GM19099 (cell line): ENCODE data around the gene TNFRSF6B.

Experiments used
- POLR2A ChIP-seq: IDR thresholded peaks from 3 replicates; pipeline ENCODE4 v1.6.1; 2011; ENCODE audit warnings: low read depth; ENCODE audit not compliant: insufficient read length; ENCODE audit errors: extremely low read depth

Gene TNFRSF6B

DNA sequence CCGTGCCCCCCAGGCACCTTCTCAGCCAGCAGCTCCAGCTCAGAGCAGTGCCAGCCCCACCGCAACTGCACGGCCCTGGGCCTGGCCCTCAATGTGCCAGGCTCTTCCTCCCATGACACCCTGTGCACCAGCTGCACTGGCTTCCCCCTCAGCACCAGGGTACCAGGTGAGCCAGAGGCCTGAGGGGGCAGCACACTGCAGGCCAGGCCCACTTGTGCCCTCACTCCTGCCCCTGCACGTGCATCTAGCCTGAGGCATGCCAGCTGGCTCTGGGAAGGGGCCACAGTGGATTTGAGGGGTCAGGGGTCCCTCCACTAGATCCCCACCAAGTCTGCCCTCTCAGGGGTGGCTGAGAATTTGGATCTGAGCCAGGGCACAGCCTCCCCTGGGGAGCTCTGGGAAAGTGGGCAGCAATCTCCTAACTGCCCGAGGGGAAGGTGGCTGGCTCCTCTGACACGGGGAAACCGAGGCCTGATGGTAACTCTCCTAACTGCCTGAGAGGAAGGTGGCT is 960 bp downstream of the TNFRSF6B start:
- no peak for TF ChIP-seq POLR2A

DNA sequence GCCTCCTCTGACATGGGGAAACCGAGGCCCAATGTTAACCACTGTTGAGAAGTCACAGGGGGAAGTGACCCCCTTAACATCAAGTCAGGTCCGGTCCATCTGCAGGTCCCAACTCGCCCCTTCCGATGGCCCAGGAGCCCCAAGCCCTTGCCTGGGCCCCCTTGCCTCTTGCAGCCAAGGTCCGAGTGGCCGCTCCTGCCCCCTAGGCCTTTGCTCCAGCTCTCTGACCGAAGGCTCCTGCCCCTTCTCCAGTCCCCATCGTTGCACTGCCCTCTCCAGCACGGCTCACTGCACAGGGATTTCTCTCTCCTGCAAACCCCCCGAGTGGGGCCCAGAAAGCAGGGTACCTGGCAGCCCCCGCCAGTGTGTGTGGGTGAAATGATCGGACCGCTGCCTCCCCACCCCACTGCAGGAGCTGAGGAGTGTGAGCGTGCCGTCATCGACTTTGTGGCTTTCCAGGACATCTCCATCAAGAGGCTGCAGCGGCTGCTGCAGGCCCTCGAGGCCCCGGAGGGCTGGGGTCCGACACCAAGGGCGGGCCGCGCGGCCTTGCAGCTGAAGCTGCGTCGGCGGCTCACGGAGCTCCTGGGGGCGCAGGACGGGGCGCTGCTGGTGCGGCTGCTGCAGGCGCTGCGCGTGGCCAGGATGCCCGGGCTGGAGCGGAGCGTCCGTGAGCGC is 1.6 kb downstream of the TNFRSF6B start:
- peak; percentile 22 for TF ChIP-seq POLR2A

DNA sequence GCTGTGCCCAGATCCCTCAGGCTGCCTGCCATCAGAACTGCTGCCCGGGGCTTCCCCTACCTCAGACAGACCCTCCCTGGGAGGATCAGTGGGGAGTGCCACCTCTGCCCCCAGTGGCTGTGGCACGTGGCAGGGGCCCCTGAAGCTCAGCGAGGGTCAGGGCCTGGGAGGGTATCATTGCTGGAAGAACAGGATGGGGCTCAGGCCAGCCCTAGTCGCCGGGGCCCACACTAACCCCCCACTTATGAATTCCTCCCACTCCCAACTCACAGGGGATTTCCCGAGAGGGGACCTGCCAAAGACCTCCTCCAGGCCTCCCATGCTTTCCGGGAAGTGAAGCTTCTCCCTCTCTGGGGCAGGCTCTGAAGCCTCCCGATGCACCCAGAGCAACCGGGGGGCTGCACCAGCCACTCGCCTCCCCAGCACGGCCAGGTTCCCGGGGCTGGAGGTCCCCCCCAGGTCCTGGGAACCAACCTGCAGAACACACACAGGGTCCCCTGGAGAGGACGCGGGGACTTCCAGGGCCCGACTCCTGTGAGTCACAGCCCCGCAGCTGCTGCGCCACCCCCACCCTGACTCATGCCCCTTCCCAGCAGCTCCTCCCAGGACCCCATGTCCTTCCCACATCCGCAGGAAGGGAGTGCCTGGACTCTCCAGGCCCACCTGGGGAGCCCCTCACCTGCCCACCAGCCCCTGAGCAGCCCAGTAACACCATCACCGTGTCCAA is 2.5 kb downstream of the TNFRSF6B start:
- no peak for TF ChIP-seq POLR2A

DNA sequence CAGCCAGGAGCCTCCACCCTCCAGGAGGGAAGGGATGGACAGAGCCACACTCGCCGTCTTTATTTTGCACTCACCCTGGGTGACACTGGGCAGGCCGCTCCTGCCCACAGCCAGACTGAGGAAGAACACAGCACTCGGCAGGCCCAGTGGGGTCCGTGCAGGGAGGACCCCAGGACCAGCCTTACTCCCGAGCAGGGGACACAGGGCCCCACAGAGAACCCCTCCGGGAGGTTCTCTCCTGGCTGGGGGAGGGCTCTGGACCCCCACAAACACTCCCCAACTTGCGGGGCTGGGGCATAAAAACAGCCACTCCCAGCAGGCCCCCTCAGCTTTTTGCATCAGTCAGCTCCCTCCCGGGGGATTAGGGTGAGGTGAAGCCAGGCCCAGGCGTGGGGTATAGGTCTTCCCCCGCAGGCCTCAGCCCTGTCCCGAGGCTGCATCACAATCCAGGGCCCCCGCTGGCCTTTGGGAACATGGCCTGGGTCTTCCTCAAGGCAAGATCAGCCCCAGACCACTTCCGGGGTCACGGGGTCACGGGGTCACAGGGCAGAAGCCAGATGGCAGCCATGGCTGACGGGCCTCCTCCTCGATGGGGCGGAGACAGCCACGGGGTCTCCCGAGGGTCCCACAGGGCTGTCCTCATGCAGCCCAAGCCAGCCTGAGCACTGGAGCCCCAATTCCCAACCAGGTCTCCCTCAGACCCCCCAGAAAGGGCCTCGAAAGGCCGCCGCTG is 3.2 kb downstream of the TNFRSF6B start:
- TF ChIP-seq POLR2A, result no peak

DNA sequence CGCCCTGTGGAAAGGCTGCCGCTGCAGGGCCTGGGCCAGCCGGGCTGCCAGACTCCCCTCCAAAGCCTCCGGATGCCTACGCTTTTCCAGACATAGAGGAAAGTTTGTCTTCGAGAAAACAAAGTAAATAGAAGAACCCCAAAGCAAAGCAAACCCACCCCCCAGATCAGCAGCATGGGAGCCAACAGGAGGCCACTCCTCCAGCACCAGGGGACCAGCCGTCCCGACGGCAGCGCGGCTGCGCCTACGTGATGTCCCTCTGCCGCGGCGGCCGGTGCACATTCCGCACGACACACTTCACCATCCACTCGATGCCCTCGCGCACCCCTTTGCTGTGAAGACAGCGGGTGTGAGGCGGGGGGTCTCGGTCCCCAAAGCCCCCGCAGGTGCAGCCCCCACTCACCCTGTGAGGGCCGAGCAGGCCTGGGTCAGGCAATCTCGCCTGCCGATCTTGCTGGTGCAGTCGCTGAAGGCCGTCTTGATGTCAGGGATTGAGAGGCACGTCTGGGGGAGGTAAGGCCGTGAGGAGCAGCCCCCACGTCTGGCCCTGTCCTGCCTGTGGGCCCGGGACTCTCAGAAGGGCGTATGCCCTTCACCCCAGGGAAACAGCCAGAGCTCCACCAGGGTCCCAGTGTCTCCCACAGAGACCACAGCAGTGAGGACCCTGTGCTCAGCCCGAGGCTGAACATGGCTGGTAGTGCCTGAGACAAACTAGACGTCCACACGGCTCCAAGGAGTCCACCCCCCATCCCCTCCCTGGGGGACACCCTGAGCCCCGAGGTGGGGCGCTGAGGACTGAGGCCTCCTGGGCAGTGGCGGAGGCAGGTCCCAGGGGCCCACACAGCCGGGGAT is 4.0 kb downstream of the TNFRSF6B start:
- TF ChIP-seq POLR2A, result peak; percentile 13

DNA sequence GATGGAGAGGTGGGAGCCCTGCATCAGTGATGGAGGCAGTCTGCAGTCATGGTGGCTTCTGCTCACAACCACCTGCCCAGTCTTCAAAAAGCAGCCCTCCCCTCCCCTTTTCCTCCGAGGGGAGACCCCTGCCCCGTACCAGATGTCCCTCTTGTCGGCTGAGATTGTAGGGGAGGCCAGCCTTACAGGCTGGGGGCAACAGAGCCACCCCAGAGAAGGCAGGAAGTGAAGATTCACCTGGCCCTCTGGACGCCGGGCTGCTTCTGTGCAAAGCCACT is 4.5 kb downstream of the TNFRSF6B start:
- no peak for TF ChIP-seq POLR2A

DNA sequence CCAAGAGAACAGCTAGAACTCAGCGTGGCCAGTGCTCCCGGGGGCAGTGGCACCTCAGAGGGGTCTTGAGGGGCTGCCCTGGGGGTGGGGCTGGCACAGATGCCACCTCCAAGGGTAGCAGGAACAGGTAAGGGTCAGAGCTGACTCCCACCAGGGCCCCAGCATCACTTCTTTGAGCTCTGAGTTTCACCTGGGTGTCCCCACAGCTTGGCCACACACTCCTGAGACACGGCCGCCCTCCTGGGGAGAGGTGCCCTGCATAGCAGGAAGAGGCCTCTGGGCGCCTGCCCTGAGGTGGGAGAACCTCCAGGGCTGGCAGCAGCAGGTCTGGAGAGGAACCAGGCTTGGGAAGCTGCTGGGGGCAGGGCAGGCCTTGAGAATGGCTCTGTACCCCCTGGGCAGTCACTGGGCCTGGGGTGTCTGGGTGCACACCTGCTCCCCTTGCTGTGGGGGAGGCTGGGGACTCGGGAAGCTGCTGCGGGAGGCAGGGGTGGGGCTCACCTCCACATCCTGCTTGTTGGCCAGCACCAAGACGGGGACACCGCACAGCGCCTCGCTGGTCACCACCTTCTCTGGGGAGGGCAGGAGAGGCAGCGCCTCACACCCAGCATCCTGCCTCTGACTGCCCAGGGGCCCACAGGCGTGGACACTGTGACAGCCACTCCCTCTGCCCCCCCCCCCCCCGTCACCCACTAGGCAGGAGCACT is 5.0 kb downstream of the TNFRSF6B start:
- TF ChIP-seq POLR2A, result no peak

DNA sequence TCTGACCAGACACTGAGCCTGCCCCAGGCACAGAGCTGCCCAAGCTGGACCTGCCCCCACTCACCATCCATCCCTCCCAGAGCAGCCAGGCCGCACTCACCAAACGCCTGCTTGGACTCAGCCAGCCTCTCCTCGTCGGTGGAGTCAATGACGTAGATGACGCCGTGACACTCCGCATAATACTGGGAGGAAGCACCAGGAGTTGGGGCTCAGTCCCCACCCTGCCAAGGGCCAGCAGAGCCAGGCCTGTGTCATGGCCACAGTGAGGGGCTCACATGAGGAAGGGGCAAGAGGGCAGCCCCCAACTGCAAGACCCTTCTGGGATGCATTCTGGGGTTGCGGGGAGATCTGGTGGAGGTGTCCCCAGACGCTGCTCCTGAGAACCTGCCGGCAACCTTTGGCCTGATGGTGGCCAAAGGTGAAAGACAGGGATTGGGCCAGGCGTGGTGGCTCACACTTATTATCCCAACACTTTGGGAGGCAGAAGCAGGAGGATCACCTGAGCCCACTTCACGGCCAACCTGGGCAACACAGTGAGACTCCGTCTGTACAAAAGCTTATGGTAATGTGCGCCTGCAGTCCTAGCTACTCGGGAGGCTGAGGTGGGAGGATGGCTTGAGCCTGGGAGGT is 5.7 kb downstream of the TNFRSF6B start:
- TF ChIP-seq POLR2A, result no peak

DNA sequence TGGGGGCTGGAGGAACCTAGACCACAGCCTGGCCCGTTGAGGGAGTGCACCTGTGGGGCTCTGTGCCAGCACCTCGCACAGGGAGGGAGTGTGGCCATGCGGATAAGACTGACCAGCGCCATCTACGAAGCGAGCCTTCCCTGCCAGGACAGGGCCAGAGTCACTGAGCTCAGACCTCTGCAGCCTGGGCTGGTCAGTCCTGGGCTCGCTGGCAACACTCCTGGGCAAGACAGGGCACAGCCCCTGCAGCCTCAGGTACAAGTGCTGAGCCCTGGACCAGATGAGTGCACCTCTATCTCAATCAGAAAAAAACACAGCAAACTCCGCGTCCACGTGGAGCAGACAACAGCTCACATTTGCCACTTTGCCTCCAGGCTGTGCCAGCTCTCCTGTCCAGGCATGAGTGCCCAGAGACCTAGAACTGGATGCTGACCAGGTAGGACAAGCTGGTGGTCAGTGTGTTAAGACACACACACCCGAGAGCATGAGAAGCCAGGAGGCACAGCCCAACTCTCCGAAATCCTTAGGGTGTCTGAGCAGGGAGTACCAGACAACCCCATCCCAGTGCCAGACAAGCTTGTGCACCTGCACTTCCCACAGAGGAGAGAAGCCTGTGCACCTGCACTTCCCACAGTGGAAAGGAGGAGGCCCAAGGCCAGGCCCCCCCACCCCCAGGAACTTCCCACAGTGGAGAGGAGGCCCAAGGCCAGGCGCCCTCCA is 6.5 kb downstream of the TNFRSF6B start:
- peak; percentile 12 for TF ChIP-seq POLR2A

DNA sequence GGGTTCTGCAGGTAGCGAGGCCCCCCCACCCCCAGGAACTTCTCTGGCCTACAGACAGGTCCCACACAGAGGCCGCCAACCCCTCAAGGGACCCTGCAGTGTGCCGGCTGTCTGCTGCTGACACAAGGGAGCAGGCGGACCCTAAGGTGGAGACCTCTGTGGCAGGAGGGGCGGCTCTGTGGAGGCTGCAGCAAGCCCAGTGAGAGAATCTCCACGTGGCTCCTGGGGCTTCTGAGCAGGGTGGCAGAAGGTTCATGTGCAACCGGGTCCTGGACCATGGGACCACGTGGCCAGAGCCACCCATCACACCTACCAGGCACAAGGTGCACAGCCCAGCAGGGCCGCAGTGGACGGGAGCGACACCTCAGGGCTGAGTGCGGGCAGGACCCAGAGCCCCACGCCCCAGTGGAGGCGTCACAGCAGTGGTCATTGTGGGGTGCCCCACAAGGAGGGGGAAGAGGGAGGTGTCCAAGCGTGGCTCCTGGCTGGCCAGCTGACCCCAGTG is 7.1 kb downstream of the TNFRSF6B start:
- no peak for TF ChIP-seq POLR2A

DNA sequence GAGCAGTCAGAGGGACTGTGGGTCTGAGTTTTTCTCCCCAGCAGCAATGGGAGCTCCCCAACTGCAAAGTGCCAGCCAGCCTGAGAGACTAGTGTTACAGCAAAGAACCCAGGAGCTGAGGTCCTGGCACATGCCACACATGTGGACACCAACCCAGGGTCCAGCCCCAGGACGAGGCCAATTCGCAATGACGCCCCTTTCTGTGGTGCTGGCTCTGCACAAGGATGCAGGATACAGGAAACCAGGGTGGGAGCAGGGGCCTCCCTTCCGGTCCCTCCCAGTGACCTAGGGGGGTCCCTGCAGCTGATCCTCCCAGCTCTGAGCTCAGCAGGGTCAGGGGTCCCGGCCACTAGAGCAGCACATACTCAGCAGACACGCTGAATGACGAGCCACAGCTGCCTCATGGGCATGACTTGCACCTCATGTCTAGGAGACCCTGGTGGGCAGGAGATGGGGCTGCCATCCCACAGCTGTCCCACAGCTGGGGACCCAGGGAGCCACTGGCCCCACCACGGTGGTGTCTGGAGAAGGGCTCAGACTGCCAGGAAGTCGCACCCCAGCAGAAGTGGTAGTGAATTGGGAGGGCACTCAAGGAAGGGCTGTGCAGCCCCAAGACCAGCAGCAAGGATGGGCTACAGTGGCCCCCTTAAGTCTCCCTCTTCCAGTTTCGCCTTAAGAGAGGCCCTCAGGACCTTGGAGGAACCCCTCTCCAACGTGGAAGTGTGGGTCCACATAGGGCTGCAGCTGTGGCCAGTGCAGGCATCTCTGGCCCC is 7.7 kb downstream of the TNFRSF6B start:
- no peak for TF ChIP-seq POLR2A

DNA sequence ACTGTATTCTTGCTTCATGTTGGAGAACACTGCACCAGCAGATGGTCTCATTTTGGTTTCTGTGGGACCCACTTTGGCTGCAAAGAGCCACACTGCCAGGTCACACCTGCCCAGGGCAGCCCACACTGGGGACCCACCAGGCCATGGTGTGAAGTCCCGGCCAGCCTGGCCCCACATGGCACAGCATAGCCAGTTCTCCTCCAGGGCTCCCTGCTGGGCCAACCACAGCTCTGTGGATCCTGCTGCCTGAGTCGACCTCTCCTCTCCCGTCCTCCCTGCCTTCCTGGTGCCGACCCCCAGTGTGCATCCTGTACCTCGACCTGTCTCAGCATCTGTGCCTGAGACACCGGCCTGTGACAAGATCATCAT is 8.3 kb downstream of the TNFRSF6B start:
- no peak for TF ChIP-seq POLR2A
